Osteoblast (primary cell): ENCODE measurements around the gene PLK5. TPM values are rescaled to one million over a fixed set of nuclear protein-coding genes. Genes with fewer than 3 reads are reported as not detected.

Experiments
- DNase-seq: peaks from one replicate; pipeline ENCODE4 v3.0.0; 2011; ENCODE audit warnings: low spot score, mixed read lengths; ENCODE audit not compliant: insufficient read length; ENCODE audit errors: missing footprints
- H2AFZ ChIP-seq: 2 replicates; pipeline ENCODE4 v1.6.0; 2011; ENCODE audit warnings: mild to moderate bottlenecking, low read length
- H3K27ac ChIP-seq: 2 replicates; pipeline ENCODE4 v1.5.1; 2011; ENCODE audit warnings: mild to moderate bottlenecking, low read depth, low read length, moderate library complexity
- H3K27me3 ChIP-seq: 2 replicates; pipeline ENCODE4 v1.6.0; 2012; ENCODE audit warnings: mild to moderate bottlenecking, control low read depth, inconsistent platforms, low read length, moderate library complexity; ENCODE audit not compliant: insufficient read depth
- H3K36me3 ChIP-seq: 2 replicates; pipeline ENCODE4 v1.5.1; 2011; ENCODE audit warnings: mild to moderate bottlenecking, low read length, control low read depth, moderate library complexity; ENCODE audit not compliant: insufficient read depth
- H3K4me1 ChIP-seq: 2 replicates; pipeline ENCODE4 v1.5.1; 2011; ENCODE audit warnings: mild to moderate bottlenecking, low read length, control low read depth, moderate library complexity; ENCODE audit not compliant: insufficient read depth
- H3K4me2 ChIP-seq: 2 replicates; pipeline ENCODE4 v1.6.0; 2011; ENCODE audit warnings: mild to moderate bottlenecking, low read length; ENCODE audit not compliant: insufficient read depth
- H3K4me3 ChIP-seq: fragments of 200-600 bp; sonication (generic); 3 replicates; pipeline ENCODE4 v1.5.1; 2012; ENCODE audit warnings: mild to moderate bottlenecking, low read length, inconsistent platforms; ENCODE audit not compliant: insufficient read depth
- H3K79me2 ChIP-seq: 2 replicates; pipeline ENCODE4 v1.6.0; 2012; ENCODE audit warnings: mild to moderate bottlenecking, low read length, control low read depth, inconsistent platforms; ENCODE audit not compliant: insufficient read depth
- H3K9me3 ChIP-seq: 2 replicates; pipeline ENCODE4 v1.5.1; 2011; ENCODE audit warnings: low read depth, low read length, control low read depth
- H4K20me1 ChIP-seq: 2 replicates; pipeline ENCODE4 v1.6.0; 2012; ENCODE audit warnings: mild to moderate bottlenecking, low read length, control low read depth; ENCODE audit not compliant: insufficient read depth
- CTCF ChIP-seq: IDR thresholded peaks from 2 replicates; pipeline ENCODE4 v1.5.1; 2011; ENCODE audit warnings: mild to moderate bottlenecking, low read depth, low read length, moderate library complexity; ENCODE audit errors: extremely low read depth
- total RNA-seq: library from RNA; depleted of rRNA; stranded (reverse); fragments of >200 nt; gene quantifications from 2 replicates; pipeline ENCODE4 v1.2.3, GENCODE V29; 2012

PLK5 gene
- total RNA-seq, 1 donor: under 0.01 TPM

- no peak overlapping the region for H3K27ac ChIP-seq
- H3K4me3 ChIP-seq: no peak overlapping the region
- H3K9me3 ChIP-seq: no peaks in the 10 kb centered on the region
- TF ChIP-seq CTCF: no peak
- H4K20me1 ChIP-seq: peaks cover 53% of the 10 kb centered on the region
- H3K4me2 ChIP-seq: no peak overlapping the region
- H3K79me2 ChIP-seq: peaks cover 61% of the 10 kb centered on the region
- DNase-seq: no peak
- H2AFZ ChIP-seq: no peak overlapping the region
- H3K27me3 ChIP-seq: no peaks in the 10 kb centered on the region
- H3K4me1 ChIP-seq: peaks cover 5% of the 10 kb centered on the region
- no peaks in the 10 kb centered on the region for H3K36me3 ChIP-seq
Measured at GRCh38 chr19:1561236-1561842, 37.5 kb downstream of the PLK5 start.

GRCh38 chr19:1563251-1563650 is 39.4 kb downstream of the PLK5 start:
- Histone ChIP-seq H3K79me2 (peaks cover 62% of the 10 kb centered on the region), H3K27ac (no peak overlapping the region), H2AFZ (no peak overlapping the region), H4K20me1 (peaks cover 53% of the 10 kb centered on the region), H3K4me1 (peaks cover 5% of the 10 kb centered on the region), H3K9me3 (no peaks in the 10 kb centered on the region), H3K36me3 (no peaks in the 10 kb centered on the region), H3K27me3 (no peaks in the 10 kb centered on the region), H3K4me2 (no peak overlapping the region), H3K4me3 (no peak overlapping the region)
- TF ChIP-seq CTCF: no peak
- DNase-seq: no peak

- Histone ChIP-seq H3K4me2 (peak overlapping the region; percentile 84), H3K36me3 (no peaks in the 10 kb centered on the region), H3K9me3 (no peaks in the 10 kb centered on the region), H3K79me2 (peaks cover 39% of the 10 kb centered on the region), H3K4me3 (peak overlapping the region; percentile 82), H3K27ac (peak overlapping the region; percentile 61), H3K4me1 (peaks cover 5% of the 10 kb centered on the region), H4K20me1 (peaks cover 32% of the 10 kb centered on the region), H3K27me3 (peaks cover 5% of the 10 kb centered on the region), H2AFZ (peak overlapping the region; percentile 89)
- no peak for TF ChIP-seq CTCF
- peak; percentile 100 for DNase-seq
Measured at GRCh38 chr19:1566392-1567115, 42.7 kb downstream of the PLK5 start.

- Histone ChIP-seq H4K20me1 (peaks cover 32% of the 10 kb centered on the region), H3K4me1 (peaks cover 5% of the 10 kb centered on the region), H3K27ac (no peak overlapping the region), H3K4me2 (peak overlapping the region; percentile 55), H3K9me3 (no peaks in the 10 kb centered on the region), H3K36me3 (no peaks in the 10 kb centered on the region), H3K79me2 (peaks cover 37% of the 10 kb centered on the region), H3K27me3 (peaks cover 6% of the 10 kb centered on the region), H3K4me3 (peak overlapping the region; percentile 82), H2AFZ (peak overlapping the region; percentile 51)
- DNase-seq: peak; percentile 97
- TF ChIP-seq CTCF: no peak
Measured at GRCh38 chr19:1567116-1567847, 43.4 kb downstream of the PLK5 start.
